ENCODE data around the gene KCTD1.

GRCh38 chr18:26436176-26437051, 111.9 kb downstream of the KCTD1 start:
- TF ChIP-seq POLR2A (IDR thresholded peaks at IDR 0.05) (no peak), CTCF (IDR thresholded peaks at IDR 0.05) (no peak)
